Panc1 (cell line): Measurements from ENCODE around the gene GLIS2. TPM values are rescaled to one million over a fixed set of nuclear protein-coding genes. Genes with fewer than 3 reads are reported as not detected.
A peak's percentile ranks its signal among the peaks of the same experiment; 100 is the strongest.

Experiments
- ATAC-seq: fragments of 200-7000 bp; cut with Tn5 transposase; 2 replicates; pipeline ENCODE4 v1.9.1; 2020; ENCODE audit warnings: mild to moderate bottlenecking, moderate library complexity
- BruUV-seq: library from RNA; stranded (reverse); fragments of 400-500 nt; replicated peaks from 2 replicates; lab custom pipeline; 2021; lab: Mats Ljungman, UMichigan
- CTCF ChIA-PET: fragments of 300-600 bp; sonication (Branson Sonifier 250); formaldehyde crosslinking; loops from one replicate; lab custom pipeline; 2022; ENCODE audit warnings: antibody characterized with exemption; lab: Charles Lee
- POLR2A ChIA-PET: fragments of 300-600 bp; sonication (Branson Sonifier 250); formaldehyde crosslinking; loops from one replicate; lab custom pipeline; 2022; ENCODE audit warnings: antibody characterized with exemption; lab: Charles Lee
- DNase-seq: peaks from one replicate; pipeline ENCODE4 v3.0.0-alpha.2; 2010; ENCODE audit warnings: low read depth, low spot score
- H3K27ac ChIP-seq: 2 replicates; pipeline ENCODE4 v1.5.1; 2011; ENCODE audit warnings: mild to moderate bottlenecking, low read length, inconsistent platforms
- H3K27me3 ChIP-seq: fragments of 200-500 bp; sonication (Bioruptor generic); 2 replicates; pipeline ENCODE4 v1.6.0; 2014; ENCODE audit warnings: low read length, inconsistent platforms; ENCODE audit not compliant: control insufficient read depth, insufficient read depth
- H3K36me3 ChIP-seq: fragments of 200-500 bp; sonication (Bioruptor generic); 2 replicates; pipeline ENCODE4 v1.5.1; 2014; ENCODE audit warnings: inconsistent platforms, mild to moderate bottlenecking, low read length, moderate library complexity; ENCODE audit not compliant: control insufficient read depth, insufficient read depth
- H3K4me1 ChIP-seq: 2 replicates; pipeline ENCODE4 v1.5.1; 2011; ENCODE audit warnings: inconsistent platforms, mild to moderate bottlenecking, low read length, moderate library complexity; ENCODE audit not compliant: control insufficient read depth, insufficient read depth
- H3K4me3 ChIP-seq, 2 experiments: 2 replicates each; pipeline ENCODE4 v1.5.1; 2011 to 2012; ENCODE audit warnings: low read depth in 2 of 2, low read length in 2 of 2, mild to moderate bottlenecking in 2 of 2, inconsistent platforms in 1 of 2, moderate library complexity in 1 of 2
- H3K9me3 ChIP-seq: fragments of 200-500 bp; sonication (Bioruptor generic); 2 replicates; pipeline ENCODE4 v1.5.1; 2014; ENCODE audit warnings: low read depth, mild to moderate bottlenecking, inconsistent platforms, low read length, moderate library complexity; ENCODE audit not compliant: control insufficient read depth, insufficient read depth
- CTCF ChIP-seq: fragments of 450-650 bp; IDR thresholded peaks from 2 replicates; pipeline ENCODE4 v1.5.1; 2017; ENCODE audit warnings: mild to moderate bottlenecking
- POLR2AphosphoS5 ChIP-seq: IDR thresholded peaks from 2 replicates; pipeline ENCODE4 v1.6.1; 2012; ENCODE audit warnings: mild to moderate bottlenecking, low read depth, low read length, moderate library complexity
- SIN3A ChIP-seq: IDR thresholded peaks from 2 replicates; pipeline ENCODE4 v1.6.1; 2012; ENCODE audit warnings: low read depth, mild to moderate bottlenecking, low read length, moderate library complexity, borderline replicate concordance; ENCODE audit not compliant: insufficient read depth
- TCF7L2 ChIP-seq: IDR thresholded peaks from 2 replicates; pipeline ENCODE4 v1.6.1; 2011; ENCODE audit warnings: mild to moderate bottlenecking, low read depth, low read length, inconsistent platforms
- in situ Hi-C: cut with HindIII; loops from 2 replicates; pipeline ENCODE4 v1.10.0; 2016; ENCODE audit warnings: low sequenced_read_pairs, low pct_unique_long_range_greater_than_20kb
- intact Hi-C: fragments of 100-400 bp; cut with micrococcal nuclease; formaldehyde crosslinking; loops from one replicate; pipeline ENCODE4 v1.10.0; 2022; ENCODE audit not compliant: unreplicated experiment
- total RNA-seq: library from RNA; stranded (reverse); gene quantifications from one replicate; pipeline ENCODE4 v1.2.1, GENCODE V29; 2021; ENCODE audit not compliant: unreplicated experiment
- TF ChIP-seq, protein P1 (sequence below), 2 experiments: IDR thresholded peaks; 2 replicates each; pipeline ENCODE4 v1.6.1; 2011 to 2012; ENCODE audit warnings: low read depth in 2 of 2, control low read depth in 1 of 2, low read length in 1 of 2, mild to moderate bottlenecking in 1 of 2, moderate library complexity in 1 of 2; ENCODE audit not compliant: insufficient read depth in 1 of 2

GLIS2 gene
- total RNA-seq, 1 experiment from 2014 or later, result 87.3 TPM

DNA sequence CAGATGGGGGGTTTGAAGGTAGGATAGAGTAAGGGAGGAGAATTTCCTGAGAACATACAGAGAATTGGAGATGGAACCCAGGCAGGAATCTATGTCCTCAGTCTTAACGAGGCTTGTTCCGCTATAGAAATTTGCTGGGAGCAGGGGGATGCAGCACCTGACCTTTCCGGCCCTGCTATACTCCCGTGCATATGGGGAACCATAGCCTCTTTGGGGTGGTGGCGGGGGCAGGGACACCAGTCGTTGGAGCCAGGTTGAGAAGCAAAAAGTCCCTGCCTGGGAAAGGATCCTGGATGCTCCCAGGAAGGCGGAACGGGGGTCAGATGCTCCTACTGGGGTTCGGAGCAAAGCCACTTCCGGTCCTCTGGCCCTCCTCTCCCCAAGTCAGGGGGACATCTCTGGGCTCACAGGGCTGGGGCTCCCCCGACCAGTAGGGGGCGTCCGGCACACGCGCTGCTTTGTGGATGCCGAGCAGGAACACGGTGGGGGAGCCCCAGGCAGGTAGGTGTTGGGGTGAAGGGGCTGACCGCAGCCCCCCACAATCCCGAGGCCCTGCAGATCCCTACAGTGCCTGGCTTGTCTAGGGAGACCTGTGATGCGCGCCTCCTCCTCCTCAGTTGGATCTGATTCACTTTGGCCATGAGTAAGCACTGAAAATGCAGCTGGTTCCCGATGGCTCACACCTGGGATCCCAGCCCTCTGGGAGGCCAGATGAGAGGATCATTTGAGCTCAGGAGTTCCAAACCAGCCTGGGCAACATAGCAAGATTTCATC is 27.5 kb upstream of the GLIS2 start:
- no peaks in the 10 kb centered on the region for H3K36me3 ChIP-seq
- H3K9me3 ChIP-seq, result no peaks in the 10 kb centered on the region
- intact Hi-C loops, result loop anchor here (1.0 kb wide), 1 partner anchor 42 kb away; no protein-coding TSS in a partner anchor
- ChIA-PET POLR2A (no interaction called here), CTCF (interaction anchor here (0.6 to 1.2 kb wide), 12 partner anchors 8 to 58 kb away, joined by 3 to 12 read pairs (median 5); no protein-coding TSS in a partner anchor)
- TF ChIP-seq SIN3A (no peak), TCF7L2 (0 out of 2 replicates have a peak, but pooled peaks have one; percentile 26), CTCF (peak; percentile 99)
- H3K27ac ChIP-seq, result peak overlapping the region; percentile 25
- no peaks in the 10 kb centered on the region for H3K27me3 ChIP-seq
- H3K4me1 ChIP-seq, result peaks cover 34% of the 10 kb centered on the region
- BruUV-seq, result no TSS peak
- in situ Hi-C loops, result no loop called here
- H3K4me3 ChIP-seq, result peak overlapping the region in 1 of 2 experiments; percentile 30; a peak in 2 of 4 replicates
- no peak for DNase-seq
- peak; percentile 82 for ATAC-seq

- Histone ChIP-seq H3K27ac (peak overlapping the region; percentile 85), H3K36me3 (no peaks in the 10 kb centered on the region), H3K9me3 (no peaks in the 10 kb centered on the region), H3K4me1 (peaks cover 42% of the 10 kb centered on the region), H3K27me3 (no peaks in the 10 kb centered on the region), H3K4me3 (no peak overlapping the region)
- in situ Hi-C loops, result no loop called here
- DNase-seq (peak; percentile 96), ATAC-seq (peak; percentile 81)
- ChIA-PET POLR2A (interaction anchor here (0.7 kb wide), 3 partner anchors 10 to 31 kb away, joined by 5 to 9 read pairs (median 5); no protein-coding TSS in a partner anchor), CTCF (interaction anchor here (0.6 to 1.5 kb wide), 12 partner anchors 10 to 306 kb away, joined by 3 to 9 read pairs (median 4); no protein-coding TSS in a partner anchor)
- no TSS peak for BruUV-seq
- intact Hi-C loops, result no loop called here
- no peak for TF ChIP-seq SIN3A
- TF ChIP-seq, protein P1, sequence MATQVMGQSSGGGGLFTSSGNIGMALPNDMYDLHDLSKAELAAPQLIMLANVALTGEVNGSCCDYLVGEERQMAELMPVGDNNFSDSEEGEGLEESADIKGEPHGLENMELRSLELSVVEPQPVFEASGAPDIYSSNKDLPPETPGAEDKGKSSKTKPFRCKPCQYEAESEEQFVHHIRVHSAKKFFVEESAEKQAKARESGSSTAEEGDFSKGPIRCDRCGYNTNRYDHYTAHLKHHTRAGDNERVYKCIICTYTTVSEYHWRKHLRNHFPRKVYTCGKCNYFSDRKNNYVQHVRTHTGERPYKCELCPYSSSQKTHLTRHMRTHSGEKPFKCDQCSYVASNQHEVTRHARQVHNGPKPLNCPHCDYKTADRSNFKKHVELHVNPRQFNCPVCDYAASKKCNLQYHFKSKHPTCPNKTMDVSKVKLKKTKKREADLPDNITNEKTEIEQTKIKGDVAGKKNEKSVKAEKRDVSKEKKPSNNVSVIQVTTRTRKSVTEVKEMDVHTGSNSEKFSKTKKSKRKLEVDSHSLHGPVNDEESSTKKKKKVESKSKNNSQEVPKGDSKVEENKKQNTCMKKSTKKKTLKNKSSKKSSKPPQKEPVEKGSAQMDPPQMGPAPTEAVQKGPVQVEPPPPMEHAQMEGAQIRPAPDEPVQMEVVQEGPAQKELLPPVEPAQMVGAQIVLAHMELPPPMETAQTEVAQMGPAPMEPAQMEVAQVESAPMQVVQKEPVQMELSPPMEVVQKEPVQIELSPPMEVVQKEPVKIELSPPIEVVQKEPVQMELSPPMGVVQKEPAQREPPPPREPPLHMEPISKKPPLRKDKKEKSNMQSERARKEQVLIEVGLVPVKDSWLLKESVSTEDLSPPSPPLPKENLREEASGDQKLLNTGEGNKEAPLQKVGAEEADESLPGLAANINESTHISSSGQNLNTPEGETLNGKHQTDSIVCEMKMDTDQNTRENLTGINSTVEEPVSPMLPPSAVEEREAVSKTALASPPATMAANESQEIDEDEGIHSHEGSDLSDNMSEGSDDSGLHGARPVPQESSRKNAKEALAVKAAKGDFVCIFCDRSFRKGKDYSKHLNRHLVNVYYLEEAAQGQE (IDR thresholded peaks at IDR 0.05; ENCODE audit: insufficient read depth in 1 of 2, low read depth in 2 of 2, low read length in 1 of 2), result no peak
- TF ChIP-seq CTCF, result no peak; the same call in 1 of the 2 replicates
- TF ChIP-seq POLR2AphosphoS5, result peak; percentile 76; the same call in 1 of the 2 replicates
- 0 out of 2 replicates have a peak, but pooled peaks have one; percentile 33 for TF ChIP-seq TCF7L2
Observed at GRCh38 chr16:4290236-4290830, 25.5 kb upstream of the GLIS2 start.
